Tibial artery (tissue), 4 donors: Measurements from ENCODE around the gene NEUROD4.

Experiments used
- DNase-seq, 2 donors: peaks; one replicate each; pipeline ENCODE4 v3.0.0-alpha.2; 2019
- H3K27ac ChIP-seq, 2 donors: fragments of 200-600 bp; sonication (generic) in 1 of 2; 1 replicate in 1 of 2; 2 replicates in 1 of 2; pipeline ENCODE4 v1.5.1; 2018 to 2019; ENCODE audit warnings: mild to moderate bottlenecking in 1 of 2
- H3K27me3 ChIP-seq, 2 donors: fragments of 200-600 bp; sonication (generic) in 1 of 2; one replicate each; pipeline versions ENCODE4 v1.5.1 to v1.6.0; 2016 to 2019
- H3K36me3 ChIP-seq, 3 donors: fragments of 200-600 bp; sonication (generic) in 2 of 3; one replicate each; pipeline ENCODE4 v1.5.1; 2016 to 2019; ENCODE audit warnings: mild to moderate bottlenecking in 2 of 3
- H3K4me1 ChIP-seq, 4 donors: fragments of 200-600 bp; sonication (generic) in 2 of 4; 1 replicate in 3 of 4; 2 replicates in 1 of 4; pipeline ENCODE4 v1.5.1; 2016 to 2019
- H3K4me3 ChIP-seq, 2 donors: fragments of 200-600 bp; sonication (generic) in 1 of 2; 1 replicate in 1 of 2; 2 replicates in 1 of 2; pipeline ENCODE4 v1.5.1; 2018 to 2019; ENCODE audit warnings: mild to moderate bottlenecking in 2 of 2
- H3K9me3 ChIP-seq, 3 donors: fragments of 200-600 bp; sonication (generic) in 1 of 3; one replicate each; pipeline ENCODE4 v1.5.1; 2016 to 2019
- intact Hi-C: fragments of 100-400 bp; cut with DNase I; formaldehyde crosslinking; loops from one replicate; pipeline ENCODE4 v1.15.0; 2023; ENCODE audit warnings: low total_unique reads
- TF ChIP-seq, protein P1 (sequence below), 2 experiments: fragments of 200-600 bp in 1 of 2; fragments of 450-650 bp in 1 of 2; IDR thresholded peaks; one replicate each; pipeline ENCODE4 v1.5.1; 2017 to 2019; ENCODE audit warnings: antibody characterized with exemption in 2 of 2, mild to moderate bottlenecking in 1 of 2, moderate library complexity in 1 of 2

Gene NEUROD4

DNA sequence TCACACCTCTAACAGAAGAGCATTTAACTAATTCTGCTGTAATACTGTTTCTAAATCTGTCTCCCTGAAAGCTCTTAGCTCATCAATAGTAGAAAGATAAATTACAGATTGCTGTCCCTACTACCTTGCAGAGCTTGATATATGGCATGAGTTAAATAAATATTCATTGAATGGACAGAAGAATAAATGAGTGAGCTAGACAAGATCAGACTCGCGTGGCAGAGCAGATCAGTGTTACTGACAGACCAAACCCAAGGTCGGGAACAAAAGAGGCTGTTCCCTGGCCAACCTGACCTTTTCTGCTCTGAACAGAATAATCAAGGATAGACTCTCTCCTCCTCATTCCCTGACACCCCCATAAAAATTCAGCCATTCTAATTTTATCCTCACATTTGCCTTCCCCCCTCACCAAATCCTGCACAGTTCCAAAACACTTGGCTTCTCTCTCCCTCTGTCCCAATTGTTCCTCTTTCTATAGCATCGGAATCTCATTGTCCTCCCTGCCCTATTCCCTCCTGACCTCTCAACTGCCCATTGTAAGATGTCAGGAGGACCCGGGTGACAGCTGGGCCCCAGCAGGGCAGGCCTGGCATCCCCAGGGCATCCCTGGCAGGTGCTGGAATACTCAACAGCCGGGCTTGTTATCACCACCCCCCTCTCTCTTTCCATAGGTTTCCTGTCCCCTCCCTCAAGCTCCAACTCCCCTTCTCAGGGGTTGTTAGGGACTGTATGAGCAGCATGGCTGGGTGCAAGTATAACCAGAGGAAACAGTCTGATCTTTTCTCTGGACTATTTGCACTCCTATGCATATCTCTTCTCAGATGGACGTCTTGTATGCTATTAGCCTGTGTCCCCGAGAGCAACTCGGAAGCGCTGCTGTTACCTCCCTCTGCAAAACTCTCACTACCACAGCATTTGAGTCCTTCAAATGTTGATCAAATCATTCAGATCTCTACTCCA, 19.9 kb downstream of the NEUROD4 start:
- TF ChIP-seq, protein P1, sequence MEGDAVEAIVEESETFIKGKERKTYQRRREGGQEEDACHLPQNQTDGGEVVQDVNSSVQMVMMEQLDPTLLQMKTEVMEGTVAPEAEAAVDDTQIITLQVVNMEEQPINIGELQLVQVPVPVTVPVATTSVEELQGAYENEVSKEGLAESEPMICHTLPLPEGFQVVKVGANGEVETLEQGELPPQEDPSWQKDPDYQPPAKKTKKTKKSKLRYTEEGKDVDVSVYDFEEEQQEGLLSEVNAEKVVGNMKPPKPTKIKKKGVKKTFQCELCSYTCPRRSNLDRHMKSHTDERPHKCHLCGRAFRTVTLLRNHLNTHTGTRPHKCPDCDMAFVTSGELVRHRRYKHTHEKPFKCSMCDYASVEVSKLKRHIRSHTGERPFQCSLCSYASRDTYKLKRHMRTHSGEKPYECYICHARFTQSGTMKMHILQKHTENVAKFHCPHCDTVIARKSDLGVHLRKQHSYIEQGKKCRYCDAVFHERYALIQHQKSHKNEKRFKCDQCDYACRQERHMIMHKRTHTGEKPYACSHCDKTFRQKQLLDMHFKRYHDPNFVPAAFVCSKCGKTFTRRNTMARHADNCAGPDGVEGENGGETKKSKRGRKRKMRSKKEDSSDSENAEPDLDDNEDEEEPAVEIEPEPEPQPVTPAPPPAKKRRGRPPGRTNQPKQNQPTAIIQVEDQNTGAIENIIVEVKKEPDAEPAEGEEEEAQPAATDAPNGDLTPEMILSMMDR (IDR thresholded peaks at IDR 0.05): no peak
- intact Hi-C loops: no loop called here
- no peaks in the 10 kb centered on the region for H3K27me3 ChIP-seq
- H3K9me3 ChIP-seq: no peaks in the 10 kb centered on the region
- no peaks in the 10 kb centered on the region for H3K36me3 ChIP-seq
- no peak overlapping the region for H3K4me3 ChIP-seq
- H3K27ac ChIP-seq: no peak overlapping the region
- DNase-seq: no peak
- no peaks in the 10 kb centered on the region for H3K4me1 ChIP-seq

- DNase-seq: no peak
- Histone ChIP-seq H3K9me3 (no peaks in the 10 kb centered on the region), H3K27me3 (no peaks in the 10 kb centered on the region), H3K4me3 (no peak overlapping the region), H3K36me3 (no peaks in the 10 kb centered on the region), H3K27ac (no peak overlapping the region), H3K4me1 (no peaks in the 10 kb centered on the region)
- TF ChIP-seq, protein P1 (IDR thresholded peaks at IDR 0.05): no peak
- intact Hi-C loops: no loop called here
These were observed 21.7 kb downstream of the NEUROD4 start for GRCh38 chr12:55041345-55042055.

DNA sequence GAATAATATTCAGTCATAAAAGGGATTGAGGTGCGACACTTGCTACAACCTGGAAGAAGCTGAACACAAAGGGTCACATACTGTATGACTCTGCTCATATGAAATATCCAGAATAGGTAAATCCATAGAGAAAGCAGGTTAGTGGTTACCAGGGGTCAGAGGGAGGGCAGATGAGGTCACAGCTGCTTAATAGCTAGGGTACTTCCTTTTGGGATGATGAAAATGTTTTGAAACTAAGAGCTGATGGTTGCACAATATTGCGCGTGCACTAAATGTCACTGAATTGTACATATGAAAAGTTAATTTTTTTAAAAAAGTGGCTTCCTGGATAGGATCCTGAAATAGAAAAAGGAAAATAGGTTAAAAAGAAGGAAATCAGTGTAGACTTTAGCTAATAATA, 23.8 kb downstream of the NEUROD4 start:
- H3K27ac ChIP-seq: no peak overlapping the region
- no peaks in the 10 kb centered on the region for H3K9me3 ChIP-seq
- TF ChIP-seq, protein P1 (IDR thresholded peaks at IDR 0.05): no peak
- no peak overlapping the region for H3K4me3 ChIP-seq
- H3K4me1 ChIP-seq: no peaks in the 10 kb centered on the region
- intact Hi-C loops: no loop called here
- H3K27me3 ChIP-seq: no peaks in the 10 kb centered on the region
- no peaks in the 10 kb centered on the region for H3K36me3 ChIP-seq
- DNase-seq: peak in 1 of 2 donors; percentile 52

- TF ChIP-seq, protein P1 (IDR thresholded peaks at IDR 0.05): no peak
- no peaks in the 10 kb centered on the region for H3K36me3 ChIP-seq
- DNase-seq: no peak
- H3K9me3 ChIP-seq: no peaks in the 10 kb centered on the region
- no peaks in the 10 kb centered on the region for H3K4me1 ChIP-seq
- H3K4me3 ChIP-seq: no peak overlapping the region
- no peak overlapping the region for H3K27ac ChIP-seq
- intact Hi-C loops: no loop called here
- H3K27me3 ChIP-seq: no peaks in the 10 kb centered on the region
These were observed 24.4 kb downstream of the NEUROD4 start for GRCh38 chr12:55044135-55044534.

GRCh38 chr12:55049676-55050075, 29.9 kb downstream of the NEUROD4 start:
- intact Hi-C loops: no loop called here
- TF ChIP-seq, protein P1 (IDR thresholded peaks at IDR 0.05): no peak
- DNase-seq: no peak
- no peaks in the 10 kb centered on the region for H3K36me3 ChIP-seq
- H3K9me3 ChIP-seq: no peaks in the 10 kb centered on the region
- H3K27me3 ChIP-seq: no peaks in the 10 kb centered on the region
- no peaks in the 10 kb centered on the region for H3K4me1 ChIP-seq
- no peak overlapping the region for H3K4me3 ChIP-seq
- H3K27ac ChIP-seq: no peak overlapping the region
